ENCODE results near the gene RPA3.

RPA3 gene

DNA sequence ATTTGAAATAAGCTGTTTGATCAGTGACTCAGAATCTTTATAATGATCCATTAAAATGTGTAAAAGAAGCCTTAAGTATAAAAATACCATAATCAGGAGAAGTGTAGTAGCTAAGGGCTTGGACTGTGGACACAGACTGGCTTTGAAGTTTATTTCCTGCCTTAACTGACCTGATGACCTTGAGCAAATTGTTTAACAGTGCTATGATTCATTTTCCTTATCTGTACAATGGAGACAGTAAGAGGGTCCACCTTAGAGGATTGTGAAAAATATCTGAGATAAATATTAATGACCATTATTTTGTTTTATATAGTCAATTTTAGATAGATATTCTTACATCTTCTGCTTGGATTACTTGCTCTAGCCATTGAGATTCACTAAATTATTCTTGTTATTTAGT lies 13.3 kb upstream of the RPA3 start:
- no peak for DNase-seq

DNA sequence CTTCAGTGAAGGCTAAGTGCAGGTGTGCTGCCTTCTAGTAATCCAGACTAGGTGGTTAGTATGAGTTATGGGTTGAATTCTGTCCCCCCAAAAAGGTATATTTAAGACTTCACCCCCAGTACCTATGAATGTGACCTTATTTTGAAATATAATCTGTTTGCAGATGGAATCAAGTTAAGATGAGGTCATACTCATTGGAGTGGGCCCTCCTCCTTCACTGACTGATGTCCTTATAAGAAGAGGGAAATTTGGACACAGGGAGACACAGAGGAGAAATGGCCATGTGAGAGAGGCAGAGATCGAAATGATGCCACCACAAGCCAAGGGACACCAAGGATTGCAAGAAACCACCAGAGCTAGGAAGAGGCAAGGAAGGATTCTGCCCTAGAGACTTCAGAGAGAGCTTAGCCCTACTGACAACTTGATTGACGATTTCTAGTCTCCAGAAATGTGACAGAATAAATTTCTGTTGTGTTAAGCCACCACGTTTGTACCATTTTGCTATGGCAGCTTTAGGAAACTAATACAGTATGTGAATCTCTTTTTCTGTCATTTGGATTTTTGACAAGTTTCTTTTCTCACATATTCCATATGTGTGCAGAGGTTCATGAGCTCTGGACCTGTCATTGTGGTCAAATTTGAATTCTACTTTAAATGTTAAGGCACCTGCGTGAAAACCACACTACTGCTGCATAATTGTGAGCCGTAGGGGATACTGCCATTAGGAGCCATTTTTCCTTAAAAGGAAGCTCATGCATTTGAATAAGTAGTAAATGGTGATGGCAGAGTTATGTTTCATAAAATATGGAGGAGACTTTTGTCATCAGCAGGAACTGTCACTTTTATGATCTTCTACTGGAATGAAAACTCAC lies 2.6 kb upstream of the RPA3 start:
- DNase-seq: peak; percentile 9

- DNase-seq: no peak
Observed at GRCh38 chr7:7720193-7720592, 1.8 kb upstream of the RPA3 start.

- peak; percentile 91 for DNase-seq
Observed at GRCh38 chr7:7719236-7719635, 829 bp upstream of the RPA3 start.

DNA sequence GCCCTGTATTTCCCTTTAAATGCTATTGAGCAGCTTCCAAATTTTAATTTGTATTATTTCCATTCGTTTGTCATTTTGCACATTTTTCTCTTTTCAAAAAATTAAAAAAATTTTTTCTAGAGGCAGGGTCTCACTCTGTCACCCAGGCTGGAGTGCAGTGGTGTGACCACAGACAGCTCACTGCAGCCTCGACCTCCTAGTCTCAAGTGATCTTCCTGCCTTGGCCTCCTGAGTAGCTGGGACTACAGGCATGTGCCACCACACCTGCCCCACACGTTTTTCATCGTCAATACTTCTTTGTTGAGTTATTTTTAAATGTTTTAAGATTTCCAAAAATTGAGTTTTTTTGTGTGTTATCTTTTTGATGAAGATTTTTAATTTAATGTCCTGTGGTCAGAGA lies 4.7 kb downstream of the RPA3 start:
- no peak for DNase-seq

- no peak for DNase-seq
Observed at GRCh38 chr7:7710469-7710868, 7.9 kb downstream of the RPA3 start.

GRCh38 chr7:7709291-7709690 lies 9.1 kb downstream of the RPA3 start:
- no peak for DNase-seq

DNA sequence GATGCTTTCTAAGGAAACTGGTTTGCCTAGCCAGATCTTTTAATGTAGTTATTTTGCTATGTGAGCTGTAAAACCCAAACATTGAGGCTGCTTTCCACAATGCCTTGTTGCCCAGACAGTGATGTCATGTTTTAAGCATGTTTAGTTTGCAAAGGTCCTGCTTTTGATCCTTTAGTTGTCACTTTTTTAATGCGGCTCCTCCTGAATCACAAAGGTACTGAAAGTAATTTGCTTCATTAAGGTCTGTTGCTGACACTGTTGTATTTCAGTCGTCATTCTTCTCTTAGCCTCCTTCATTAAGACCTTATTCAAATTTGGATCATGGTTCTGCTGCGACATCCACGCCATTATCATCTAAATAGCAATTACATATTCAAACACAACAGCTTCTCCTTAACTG lies 10.6 kb downstream of the RPA3 start:
- DNase-seq: no peak

DNA sequence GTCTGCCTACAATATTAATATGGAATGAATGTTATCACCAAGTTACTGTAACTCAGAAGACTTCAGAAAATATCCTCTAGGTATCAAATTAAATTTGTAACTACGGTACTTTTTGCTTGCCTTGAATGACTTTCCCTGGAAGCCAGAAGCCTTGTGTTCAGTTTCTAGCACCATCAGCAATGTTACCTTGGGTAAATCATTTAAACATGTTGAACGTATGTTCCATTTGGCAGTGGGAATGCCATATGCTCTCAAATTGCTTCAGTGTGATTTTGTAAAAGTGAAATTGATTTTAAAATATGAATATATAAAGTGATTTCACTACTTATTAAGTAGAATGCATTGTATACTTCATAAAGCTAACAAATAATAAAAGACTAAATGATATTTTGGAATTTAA lies 11.2 kb downstream of the RPA3 start:
- no peak for DNase-seq

- DNase-seq: no peak
Observed at GRCh38 chr7:7706556-7707172, 11.7 kb downstream of the RPA3 start.

DNA sequence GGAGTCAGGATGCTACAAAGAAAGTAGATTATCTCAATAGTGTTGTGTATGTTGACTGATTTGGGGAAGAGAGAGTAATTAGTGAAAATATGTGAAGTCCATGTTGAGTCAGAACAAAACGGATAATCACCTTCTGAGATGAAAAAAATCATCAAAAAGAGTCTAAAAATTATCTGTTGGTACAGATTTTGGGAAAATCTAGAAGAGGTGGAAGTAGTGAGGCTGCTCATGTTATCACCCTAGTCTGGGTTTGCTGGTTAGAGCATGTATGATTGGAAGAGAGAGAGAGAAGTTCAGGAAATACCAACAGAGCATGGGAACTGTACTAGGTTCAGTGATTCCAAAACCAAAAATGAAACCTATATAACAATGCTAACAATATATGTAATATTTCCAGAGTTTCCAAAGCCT lies 12.3 kb downstream of the RPA3 start:
- peak; percentile 14 for DNase-seq

GRCh38 chr7:7705318-7705717 lies 13.1 kb downstream of the RPA3 start:
- no peak for DNase-seq

GRCh38 chr7:7704867-7705266 lies 13.5 kb downstream of the RPA3 start:
- no peak for DNase-seq

DNA sequence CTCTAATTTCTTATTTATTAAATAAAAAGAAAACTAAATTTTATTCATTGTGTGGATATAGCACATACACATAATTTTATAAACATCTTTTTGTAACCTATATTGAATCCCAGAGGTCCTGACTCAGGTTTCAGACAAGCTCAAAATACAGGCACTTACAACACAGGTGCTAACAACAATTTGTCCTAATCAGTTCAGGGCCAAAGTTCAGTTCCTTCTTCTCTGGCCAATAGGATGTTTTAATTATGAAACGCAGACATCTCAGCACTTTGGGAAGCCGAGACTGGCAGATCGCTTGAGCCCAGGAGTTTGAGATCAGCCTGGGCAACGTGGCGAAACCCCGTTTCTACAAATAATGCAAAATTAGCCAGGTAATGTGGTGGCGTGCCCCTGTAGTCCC lies 15.0 kb downstream of the RPA3 start:
- no peak for DNase-seq

- DNase-seq: no peak
Observed at GRCh38 chr7:7702826-7703225, 15.6 kb downstream of the RPA3 start.

- no peak for DNase-seq
Observed at GRCh38 chr7:7701527-7701926, 16.9 kb downstream of the RPA3 start.

DNA sequence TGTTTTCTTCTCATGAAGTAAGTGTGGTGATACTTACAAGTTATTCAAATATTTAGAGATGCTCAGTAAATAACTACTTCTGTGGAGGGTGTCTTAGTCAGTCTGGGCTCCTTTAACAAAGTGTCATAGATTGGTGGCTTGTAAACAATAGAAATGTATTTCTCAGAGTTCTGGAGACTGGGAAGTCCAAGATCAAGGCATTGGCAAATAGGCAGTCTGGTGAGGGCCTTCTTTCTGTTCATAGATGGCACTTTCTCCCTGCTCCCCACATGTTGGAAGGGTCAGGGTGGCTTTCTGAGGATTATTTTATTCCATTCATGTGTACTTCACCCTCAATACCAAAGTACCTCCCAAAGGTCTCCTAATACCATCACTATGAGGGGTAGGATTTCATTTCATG lies 18.4 kb downstream of the RPA3 start:
- no peak for DNase-seq

GRCh38 chr7:7699380-7699779 lies 19.0 kb downstream of the RPA3 start:
- DNase-seq: no peak

DNA sequence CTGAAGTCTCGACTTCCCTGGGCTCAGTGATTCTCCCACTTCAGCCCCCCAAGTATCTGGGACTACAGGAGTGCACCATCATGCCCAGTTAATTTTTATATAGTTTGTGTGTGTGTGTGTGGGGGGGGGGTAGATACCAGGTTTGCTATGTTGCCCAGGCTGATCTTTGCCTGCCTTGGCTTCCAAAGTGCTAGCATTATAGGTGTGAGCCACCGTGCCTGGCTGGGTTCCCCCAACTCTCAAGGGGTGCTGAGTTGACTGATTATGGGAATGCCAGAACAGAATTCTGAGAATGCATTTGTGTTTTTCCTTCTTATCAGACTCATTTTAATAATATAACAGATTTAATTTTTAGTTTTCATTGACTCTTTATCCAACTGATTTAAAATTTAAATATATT lies 19.5 kb downstream of the RPA3 start:
- no peak for DNase-seq

DNA sequence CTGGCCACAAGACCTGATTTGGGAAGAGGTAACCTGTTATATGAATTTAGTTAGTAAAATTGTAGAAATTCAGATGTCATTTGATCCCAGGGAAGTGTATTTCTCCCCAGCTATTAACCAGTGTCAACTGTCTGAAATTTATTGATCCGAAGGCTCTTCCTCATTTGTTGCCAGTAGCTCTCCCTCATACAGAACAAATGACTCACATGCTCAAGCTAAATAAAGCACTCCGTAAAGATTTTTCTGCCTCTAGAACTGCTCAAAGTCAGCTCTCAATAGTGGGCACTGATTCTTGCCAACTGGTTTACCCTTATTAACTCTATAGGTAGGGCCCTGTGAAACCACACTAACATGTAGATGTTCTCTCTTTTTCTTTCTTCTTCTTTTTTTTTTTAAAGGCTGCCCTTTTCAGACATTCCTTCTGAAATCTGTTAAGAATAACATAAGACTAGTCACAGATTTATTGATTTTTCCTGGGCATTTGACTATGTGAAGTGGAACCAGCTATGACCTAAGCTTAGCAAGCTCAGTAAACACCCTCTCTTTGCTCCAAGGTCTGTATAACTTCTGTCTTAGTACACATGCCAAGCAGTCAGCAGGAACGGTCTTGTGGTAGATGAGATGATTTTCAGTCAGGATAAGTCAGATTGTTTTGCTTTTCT lies 21.8 kb downstream of the RPA3 start:
- no peak for DNase-seq

DNA sequence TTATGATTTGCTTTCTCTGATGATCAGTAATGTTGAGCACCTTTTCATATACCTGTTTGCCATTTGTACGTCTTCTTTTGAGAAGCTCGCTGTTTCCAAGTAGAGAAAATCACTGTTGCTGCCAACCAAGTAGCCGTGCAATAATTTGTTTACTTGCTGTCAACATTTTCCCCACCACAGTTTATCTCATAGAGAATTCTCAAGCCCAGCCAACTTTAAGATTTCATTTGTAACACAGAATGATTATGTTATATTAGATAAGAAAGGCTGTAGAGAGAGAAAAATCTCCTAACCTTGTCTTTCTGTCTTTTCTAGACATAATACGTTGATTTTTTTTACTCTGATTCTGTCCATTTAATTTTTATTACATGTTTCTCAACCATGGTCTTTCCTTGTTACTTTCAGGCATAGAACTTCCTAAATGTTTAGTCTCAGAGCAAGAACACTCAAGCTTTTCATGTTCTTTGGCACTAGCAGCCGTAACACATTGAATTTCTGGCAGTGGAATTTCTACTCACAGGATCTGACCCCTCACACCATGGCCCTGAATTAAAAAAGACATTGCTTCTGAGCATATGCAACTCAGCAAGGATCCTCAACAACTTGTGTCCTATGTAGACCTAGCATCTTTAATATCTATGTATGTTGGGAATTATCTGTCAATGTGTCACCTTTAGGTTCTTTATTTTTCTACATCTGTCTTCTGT lies 23.1 kb downstream of the RPA3 start:
- no peak for DNase-seq

GRCh38 chr7:7694542-7694941 lies 23.9 kb downstream of the RPA3 start:
- no peak for DNase-seq

- DNase-seq: no peak
Observed at GRCh38 chr7:7693881-7694280, 24.5 kb downstream of the RPA3 start.

GRCh38 chr7:7688956-7689355 lies 29.5 kb downstream of the RPA3 start:
- DNase-seq: no peak
